Measurements from ENCODE around the gene HMGCLL1. TPM values are rescaled to one million over a fixed set of nuclear protein-coding genes. Genes with fewer than 3 reads are reported as not detected.

Gene HMGCLL1
- total and polyA plus RNA-seq, 2 donors (not counting 3 experiments of a cell fraction or from before 2014, with no cell fraction given): not detected

DNA sequence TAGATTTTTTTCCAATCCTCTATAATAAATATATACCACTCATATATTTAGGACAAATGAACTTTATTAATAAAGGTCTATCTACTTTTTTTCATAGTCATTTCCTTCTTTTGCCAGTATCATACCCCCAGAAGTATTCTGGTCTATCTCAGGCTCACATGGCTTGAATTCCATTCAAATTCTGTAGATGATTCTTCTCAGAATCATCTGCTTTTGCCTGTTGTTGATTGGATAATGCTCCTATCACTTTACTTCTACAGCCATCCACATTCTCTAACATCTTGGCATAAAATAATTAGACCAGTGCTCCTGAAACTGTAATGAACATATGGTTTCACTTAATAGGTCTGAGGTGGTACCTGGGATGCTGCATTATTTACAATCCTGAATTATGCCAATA is 130.5 kb downstream of the HMGCLL1 start:
- H3K4me2 ChIP-seq (ENCODE audit: insufficient read depth, low read length): no peak overlapping the region
- no peak overlapping the region for H3K27ac ChIP-seq (ENCODE audit: insufficient read depth, low read depth, low read length)
- no peak overlapping the region for H3K9ac ChIP-seq (replicated peaks; ENCODE audit: extremely low read depth, insufficient read depth, low read length)
- no peaks in the 10 kb centered on the region for H3K36me3 ChIP-seq (ENCODE audit: control insufficient read depth in 2 of 2, extremely low read depth in 1 of 2, insufficient read depth in 2 of 2, low read length in 2 of 2)
- DNase-seq (ENCODE audit: low read depth, low spot score): no peak
- no peaks in the 10 kb centered on the region for H3K27me3 ChIP-seq (ENCODE audit: control insufficient read depth in 2 of 2, insufficient read depth in 2 of 2, low read length in 2 of 2)
- TF ChIP-seq, protein P1, sequence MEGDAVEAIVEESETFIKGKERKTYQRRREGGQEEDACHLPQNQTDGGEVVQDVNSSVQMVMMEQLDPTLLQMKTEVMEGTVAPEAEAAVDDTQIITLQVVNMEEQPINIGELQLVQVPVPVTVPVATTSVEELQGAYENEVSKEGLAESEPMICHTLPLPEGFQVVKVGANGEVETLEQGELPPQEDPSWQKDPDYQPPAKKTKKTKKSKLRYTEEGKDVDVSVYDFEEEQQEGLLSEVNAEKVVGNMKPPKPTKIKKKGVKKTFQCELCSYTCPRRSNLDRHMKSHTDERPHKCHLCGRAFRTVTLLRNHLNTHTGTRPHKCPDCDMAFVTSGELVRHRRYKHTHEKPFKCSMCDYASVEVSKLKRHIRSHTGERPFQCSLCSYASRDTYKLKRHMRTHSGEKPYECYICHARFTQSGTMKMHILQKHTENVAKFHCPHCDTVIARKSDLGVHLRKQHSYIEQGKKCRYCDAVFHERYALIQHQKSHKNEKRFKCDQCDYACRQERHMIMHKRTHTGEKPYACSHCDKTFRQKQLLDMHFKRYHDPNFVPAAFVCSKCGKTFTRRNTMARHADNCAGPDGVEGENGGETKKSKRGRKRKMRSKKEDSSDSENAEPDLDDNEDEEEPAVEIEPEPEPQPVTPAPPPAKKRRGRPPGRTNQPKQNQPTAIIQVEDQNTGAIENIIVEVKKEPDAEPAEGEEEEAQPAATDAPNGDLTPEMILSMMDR (IDR thresholded peaks at IDR 0.05; ENCODE audit: extremely low read depth in 1 of 2, insufficient read depth in 1 of 2, low read depth in 1 of 2, low read length in 2 of 2): no peak
- no peak for TF ChIP-seq POLR2AphosphoS5 (IDR thresholded peaks at IDR 0.05; ENCODE audit: insufficient read depth, low read depth, low read length)
- TF ChIP-seq JUN (IDR thresholded peaks at IDR 0.05; ENCODE audit: borderline replicate concordance, insufficient read depth, insufficient read length, low read depth): no peak
- TF ChIP-seq EZH2 (IDR thresholded peaks at IDR 0.05; ENCODE audit: borderline replicate concordance, low read depth, low read length, severe bottlenecking): no peak
- TF ChIP-seq, protein P2, sequence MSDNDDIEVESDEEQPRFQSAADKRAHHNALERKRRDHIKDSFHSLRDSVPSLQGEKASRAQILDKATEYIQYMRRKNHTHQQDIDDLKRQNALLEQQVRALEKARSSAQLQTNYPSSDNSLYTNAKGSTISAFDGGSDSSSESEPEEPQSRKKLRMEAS (IDR thresholded peaks at IDR 0.05; ENCODE audit: insufficient read depth, insufficient read length): no peak
- TF ChIP-seq MYC (IDR thresholded peaks at IDR 0.05; ENCODE audit: low read depth, low read length): no peak
- no peak for TF ChIP-seq POLR2A (IDR thresholded peaks at IDR 0.05; ENCODE audit: low read depth, low read length)
- TF ChIP-seq GATA2 (IDR thresholded peaks at IDR 0.05; ENCODE audit: insufficient read depth, insufficient read length, low read depth, low read length): no peak
- TF ChIP-seq FOS (IDR thresholded peaks at IDR 0.05; ENCODE audit: borderline replicate concordance, insufficient read depth, low read length): no peak
- H3K9me3 ChIP-seq (replicated peaks; ENCODE audit: control insufficient read depth, insufficient read depth, low read length): no peaks in the 10 kb centered on the region
- dilution Hi-C loops (cut with MboI; ENCODE audit: extremely low pct_ligation_motif_present, low sequenced_read_pairs) (no loop called here), intact Hi-C loops (cut with micrococcal nuclease) (loop anchor here (5.0 kb wide), 1 partner anchor 169 kb away; no protein-coding TSS in a partner anchor)
- no TSS peak for BruUV-seq (replicated peaks)
- POLR2A ChIA-PET: no interaction called here
- CTCF ChIA-PET: interaction anchor here (0.9 to 5.3 kb wide), 5 partner anchors 172 to 844 kb away, joined by 4 to 68 read pairs (median 10); no protein-coding TSS in a partner anchor
- H2AFZ ChIP-seq (ENCODE audit: low read depth, low read length): no peak overlapping the region
- H3K9me1 ChIP-seq (replicated peaks; ENCODE audit: control insufficient read depth, extremely low read depth, insufficient read depth, low read length): no peaks in the 10 kb centered on the region
- H3K4me1 ChIP-seq (ENCODE audit: control insufficient read depth, extremely low read depth, insufficient read depth, low read length): no peaks in the 10 kb centered on the region
- H3K79me2 ChIP-seq (ENCODE audit: control insufficient read depth, insufficient read depth, low read length): no peaks in the 10 kb centered on the region
- no peak overlapping the region for H3K4me3 ChIP-seq (replicated peaks in 1 of 3; ENCODE audit: insufficient read depth in 1 of 3, low read depth in 1 of 3, low read length in 3 of 3)
- no peaks in the 10 kb centered on the region for H4K20me1 ChIP-seq (replicated peaks; ENCODE audit: control insufficient read depth, extremely low read depth, insufficient read depth, low read length)
- no peak for FAIRE-seq
